Measurements from ENCODE around the gene PLCZ1.

The PLCZ1 gene

DNA sequence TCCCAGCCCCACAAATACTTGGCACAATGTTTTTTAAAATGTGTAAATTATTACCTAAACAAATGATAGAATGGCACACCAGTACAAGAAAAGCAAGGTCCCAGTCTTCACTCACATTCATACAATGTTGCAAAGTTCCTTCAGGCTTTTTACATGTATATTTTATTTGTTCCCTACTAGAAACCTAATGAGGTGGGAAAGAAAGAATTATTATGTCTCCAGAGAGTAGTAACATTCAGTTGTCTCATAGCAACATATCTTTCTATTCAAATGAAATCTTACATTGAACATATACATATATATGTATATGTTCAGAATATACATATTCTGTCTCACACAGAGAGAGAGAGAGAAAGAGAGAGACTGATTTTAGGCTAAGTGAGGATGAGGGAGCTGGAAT, 85.2 kb downstream of the PLCZ1 start:
- Histone ChIP-seq H2AFZ (ENCODE audit: insufficient read depth, low read length, poor library complexity) (no peak overlapping the region), H3K4me2 (ENCODE audit: low read length) (no peak overlapping the region), H3K27me3 (ENCODE audit: insufficient read depth, low read length) (no peaks in the 10 kb centered on the region), H3K4me1 (ENCODE audit: control insufficient read depth in 1 of 2, insufficient read depth in 2 of 2, low read length in 2 of 2) (no peaks in the 10 kb centered on the region), H3K14ac (ENCODE audit: low read length) (no peak overlapping the region), H4K8ac (ENCODE audit: low read depth, low read length) (no peak overlapping the region), H3K23ac (ENCODE audit: low read length) (no peak overlapping the region), H2BK5ac (ENCODE audit: low read depth, low read length, poor library complexity) (no peak overlapping the region), H3K4me3 (ENCODE audit: low read depth, low read length) (no peak overlapping the region), H3K9me3 (ENCODE audit: insufficient read depth, low read depth, low read length) (no peaks in the 10 kb centered on the region), H3K27ac (ENCODE audit: low read depth, low read length) (no peak overlapping the region), H3K79me1 (ENCODE audit: low read length) (no peaks in the 10 kb centered on the region), H4K12ac (ENCODE audit: low read depth, low read length) (no peak overlapping the region), H3K4ac (ENCODE audit: low read depth, low read length) (no peak overlapping the region), H4K91ac (ENCODE audit: low read depth, low read length) (no peak overlapping the region), H2AK5ac (ENCODE audit: low read length) (no peak overlapping the region), H3K18ac (ENCODE audit: low read length) (no peak overlapping the region), H2BK12ac (ENCODE audit: low read length) (no peak overlapping the region), H3K36me3 (ENCODE audit: control insufficient read depth in 1 of 2, insufficient read depth in 2 of 2, low read length in 2 of 2) (no peaks in the 10 kb centered on the region), H3K79me2 (ENCODE audit: control insufficient read depth, insufficient read depth, low read length, poor library complexity) (no peaks in the 10 kb centered on the region), H2BK120ac (ENCODE audit: insufficient read depth, low read length, poor library complexity) (no peak overlapping the region), H3K9ac (ENCODE audit: low read length) (no peak overlapping the region)
- no peak for DNase-seq

DNA sequence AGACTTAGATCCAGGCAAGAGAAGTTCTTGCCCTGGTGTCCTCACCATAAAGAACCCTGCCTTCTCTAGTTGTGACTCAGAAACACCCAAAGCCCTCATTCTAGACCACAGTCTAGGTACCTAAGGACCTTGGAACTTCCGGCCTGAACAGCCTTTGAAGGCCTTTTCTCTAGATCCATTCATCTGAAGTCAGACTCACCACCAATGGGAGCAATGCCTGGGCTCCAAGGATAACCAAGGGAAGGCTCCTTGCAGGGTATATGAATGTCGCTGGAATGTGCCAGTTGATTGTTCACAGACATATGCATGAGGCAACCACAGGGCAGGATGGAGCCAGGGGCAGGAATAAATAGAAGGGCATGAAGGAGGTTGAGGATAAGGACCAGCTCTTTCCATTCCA, 86.3 kb downstream of the PLCZ1 start:
- Histone ChIP-seq H2BK12ac (ENCODE audit: low read length) (no peak overlapping the region), H3K14ac (ENCODE audit: low read length) (no peak overlapping the region), H3K27me3 (ENCODE audit: insufficient read depth, low read length) (no peaks in the 10 kb centered on the region), H4K91ac (ENCODE audit: low read depth, low read length) (no peak overlapping the region), H2BK5ac (ENCODE audit: low read depth, low read length, poor library complexity) (no peak overlapping the region), H3K4me2 (ENCODE audit: low read length) (no peak overlapping the region), H2AK5ac (ENCODE audit: low read length) (no peak overlapping the region), H3K4me1 (ENCODE audit: control insufficient read depth in 1 of 2, insufficient read depth in 2 of 2, low read length in 2 of 2) (no peaks in the 10 kb centered on the region), H4K12ac (ENCODE audit: low read depth, low read length) (no peak overlapping the region), H4K8ac (ENCODE audit: low read depth, low read length) (no peak overlapping the region), H2BK120ac (ENCODE audit: insufficient read depth, low read length, poor library complexity) (no peak overlapping the region), H3K27ac (ENCODE audit: low read depth, low read length) (no peak overlapping the region), H2AFZ (ENCODE audit: insufficient read depth, low read length, poor library complexity) (no peak overlapping the region), H3K79me2 (ENCODE audit: control insufficient read depth, insufficient read depth, low read length, poor library complexity) (no peaks in the 10 kb centered on the region), H3K23ac (ENCODE audit: low read length) (no peak overlapping the region), H3K9ac (ENCODE audit: low read length) (no peak overlapping the region), H3K4me3 (ENCODE audit: low read depth, low read length) (no peak overlapping the region), H3K4ac (ENCODE audit: low read depth, low read length) (no peak overlapping the region), H3K36me3 (ENCODE audit: control insufficient read depth in 1 of 2, insufficient read depth in 2 of 2, low read length in 2 of 2) (no peaks in the 10 kb centered on the region), H3K79me1 (ENCODE audit: low read length) (no peaks in the 10 kb centered on the region), H3K9me3 (ENCODE audit: insufficient read depth, low read depth, low read length) (no peaks in the 10 kb centered on the region), H3K18ac (ENCODE audit: low read length) (no peak overlapping the region)
- DNase-seq: no peak
- no CpG with 5 or more reads among the region's 2 CpGs for WGBS (ENCODE audit: extremely low coverage, insufficient coverage, insufficient read length)

DNA sequence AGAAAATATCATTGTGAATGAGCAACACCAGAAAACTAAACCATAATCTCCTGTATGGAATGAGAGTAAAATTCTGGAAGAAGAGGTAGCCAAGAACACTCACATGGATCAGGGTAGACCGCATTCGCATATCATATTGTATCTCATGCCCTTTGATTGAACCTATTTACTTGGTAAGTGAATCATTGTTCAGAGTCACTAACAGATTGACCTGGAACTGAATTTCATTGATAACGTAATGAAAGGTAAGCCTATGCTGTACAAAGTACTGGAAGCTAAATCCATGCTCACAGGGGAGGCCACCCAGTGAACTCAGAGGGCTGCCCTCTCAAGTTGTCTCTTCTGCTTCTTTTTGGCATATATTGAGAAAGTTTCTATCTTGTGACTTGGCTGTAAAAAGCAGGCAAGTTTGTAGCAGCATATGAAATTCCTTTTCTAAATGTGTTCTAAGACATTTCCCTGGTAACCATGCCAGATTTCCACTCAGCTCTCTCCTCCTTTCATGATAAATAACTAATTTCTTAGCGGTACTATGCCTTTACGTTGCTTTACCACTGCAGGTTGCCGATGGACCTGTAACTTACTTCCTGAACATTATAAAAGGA, 91.4 kb downstream of the PLCZ1 start:
- no peak overlapping the region for H4K8ac ChIP-seq (ENCODE audit: low read depth, low read length)
- no peaks in the 10 kb centered on the region for H3K9me3 ChIP-seq (ENCODE audit: insufficient read depth, low read depth, low read length)
- no peaks in the 10 kb centered on the region for H3K79me2 ChIP-seq (ENCODE audit: control insufficient read depth, insufficient read depth, low read length, poor library complexity)
- H3K4me1 ChIP-seq (ENCODE audit: control insufficient read depth in 1 of 2, insufficient read depth in 2 of 2, low read length in 2 of 2): no peaks in the 10 kb centered on the region
- no peak overlapping the region for H3K18ac ChIP-seq (ENCODE audit: low read length)
- H2AK5ac ChIP-seq (ENCODE audit: low read length): no peak overlapping the region
- H3K4me2 ChIP-seq (ENCODE audit: low read length): no peak overlapping the region
- H3K14ac ChIP-seq (ENCODE audit: low read length): no peak overlapping the region
- H2BK120ac ChIP-seq (ENCODE audit: insufficient read depth, low read length, poor library complexity): no peak overlapping the region
- H4K12ac ChIP-seq (ENCODE audit: low read depth, low read length): no peak overlapping the region
- H3K79me1 ChIP-seq (ENCODE audit: low read length): no peaks in the 10 kb centered on the region
- H3K4ac ChIP-seq (ENCODE audit: low read depth, low read length): no peak overlapping the region
- no peak overlapping the region for H4K91ac ChIP-seq (ENCODE audit: low read depth, low read length)
- H3K9ac ChIP-seq (ENCODE audit: low read length): no peak overlapping the region
- no peak overlapping the region for H3K23ac ChIP-seq (ENCODE audit: low read length)
- H2BK12ac ChIP-seq (ENCODE audit: low read length): no peak overlapping the region
- no peak overlapping the region for H3K27ac ChIP-seq (ENCODE audit: low read depth, low read length)
- DNase-seq: no peak
- WGBS (ENCODE audit: extremely low coverage, insufficient coverage, insufficient read length): no CpG with 5 or more reads among the region's 6 CpGs
- no peaks in the 10 kb centered on the region for H3K27me3 ChIP-seq (ENCODE audit: insufficient read depth, low read length)
- H3K36me3 ChIP-seq (ENCODE audit: control insufficient read depth in 1 of 2, insufficient read depth in 2 of 2, low read length in 2 of 2): no peaks in the 10 kb centered on the region
- no peak overlapping the region for H3K4me3 ChIP-seq (ENCODE audit: low read depth, low read length)
- H2BK5ac ChIP-seq (ENCODE audit: low read depth, low read length, poor library complexity): no peak overlapping the region
- no peak overlapping the region for H2AFZ ChIP-seq (ENCODE audit: insufficient read depth, low read length, poor library complexity)

DNA sequence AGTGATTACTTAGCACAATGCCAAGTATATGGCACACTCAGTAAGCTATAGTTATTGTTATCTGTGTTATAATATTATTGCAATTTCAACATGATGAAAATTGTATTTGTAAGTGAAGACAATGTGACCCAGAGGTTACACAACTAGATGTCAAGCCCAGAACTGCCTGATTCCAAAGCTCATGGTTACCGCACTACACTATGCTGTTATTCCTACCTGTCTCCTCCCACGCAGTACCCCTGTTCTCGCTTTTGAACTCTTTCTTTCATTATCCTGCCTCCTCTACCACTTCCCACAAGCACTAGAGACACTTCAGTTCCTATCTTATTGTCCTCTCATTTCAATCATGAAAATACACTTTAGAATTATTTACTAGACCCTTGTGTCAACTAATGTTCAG, 93.2 kb downstream of the PLCZ1 start:
- Histone ChIP-seq H3K4me1 (ENCODE audit: control insufficient read depth in 1 of 2, insufficient read depth in 2 of 2, low read length in 2 of 2) (no peaks in the 10 kb centered on the region), H3K9ac (ENCODE audit: low read length) (no peak overlapping the region), H3K14ac (ENCODE audit: low read length) (no peak overlapping the region), H2AFZ (ENCODE audit: insufficient read depth, low read length, poor library complexity) (no peak overlapping the region), H3K23ac (ENCODE audit: low read length) (no peak overlapping the region), H3K4me2 (ENCODE audit: low read length) (no peak overlapping the region), H3K79me2 (ENCODE audit: control insufficient read depth, insufficient read depth, low read length, poor library complexity) (no peaks in the 10 kb centered on the region), H2BK5ac (ENCODE audit: low read depth, low read length, poor library complexity) (no peak overlapping the region), H3K18ac (ENCODE audit: low read length) (no peak overlapping the region), H2BK120ac (ENCODE audit: insufficient read depth, low read length, poor library complexity) (no peak overlapping the region), H2AK5ac (ENCODE audit: low read length) (no peak overlapping the region), H3K79me1 (ENCODE audit: low read length) (no peaks in the 10 kb centered on the region), H4K12ac (ENCODE audit: low read depth, low read length) (no peak overlapping the region), H3K27ac (ENCODE audit: low read depth, low read length) (no peak overlapping the region), H3K4me3 (ENCODE audit: low read depth, low read length) (no peak overlapping the region), H4K91ac (ENCODE audit: low read depth, low read length) (no peak overlapping the region), H3K27me3 (ENCODE audit: insufficient read depth, low read length) (no peaks in the 10 kb centered on the region), H4K8ac (ENCODE audit: low read depth, low read length) (no peak overlapping the region), H3K36me3 (ENCODE audit: control insufficient read depth in 1 of 2, insufficient read depth in 2 of 2, low read length in 2 of 2) (no peaks in the 10 kb centered on the region), H3K4ac (ENCODE audit: low read depth, low read length) (no peak overlapping the region), H2BK12ac (ENCODE audit: low read length) (no peak overlapping the region), H3K9me3 (ENCODE audit: insufficient read depth, low read depth, low read length) (no peaks in the 10 kb centered on the region)
- DNase-seq: no peak
- WGBS (ENCODE audit: extremely low coverage, insufficient coverage, insufficient read length): no CpG with 5 or more reads among the region's 3 CpGs
